ENCODE measurements around the gene HERPUD2.

DNA sequence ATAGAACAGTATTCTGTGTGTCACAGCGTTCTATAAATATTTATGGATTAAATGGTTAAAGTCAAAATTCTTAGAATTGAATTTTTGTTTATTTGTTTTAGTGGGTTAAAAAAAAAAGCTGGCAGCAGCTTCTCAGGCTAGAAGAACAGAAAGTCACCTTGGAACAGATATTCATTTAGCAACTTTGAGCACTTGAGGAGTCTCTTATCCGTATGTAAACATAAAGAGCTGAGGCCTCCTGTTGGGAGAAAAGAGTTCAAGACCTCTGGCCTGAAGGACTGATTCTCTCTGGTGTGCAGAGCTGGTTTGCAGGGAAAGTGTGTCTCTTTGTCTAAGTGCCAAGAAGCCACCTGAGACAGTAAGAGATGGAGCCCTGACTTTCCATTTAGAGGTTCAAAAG lies 109.9 kb downstream of the HERPUD2 start:
- TF ChIP-seq CTCF (IDR thresholded peaks at IDR 0.05) (no peak), TCF12 (IDR thresholded peaks at IDR 0.05) (no peak), PBX3 (IDR thresholded peaks at IDR 0.05) (no peak), GABPA (IDR thresholded peaks at IDR 0.05; ENCODE audit: low read depth) (no peak), NFIC (IDR thresholded peaks at IDR 0.05; ENCODE audit: borderline replicate concordance) (no peak), TAF1 (IDR thresholded peaks at IDR 0.05; ENCODE audit: borderline replicate concordance, low read depth, low read length) (no peak), RAD21 (IDR thresholded peaks at IDR 0.05; ENCODE audit: low read length) (no peak)
- TF ChIP-seq, protein P1, sequence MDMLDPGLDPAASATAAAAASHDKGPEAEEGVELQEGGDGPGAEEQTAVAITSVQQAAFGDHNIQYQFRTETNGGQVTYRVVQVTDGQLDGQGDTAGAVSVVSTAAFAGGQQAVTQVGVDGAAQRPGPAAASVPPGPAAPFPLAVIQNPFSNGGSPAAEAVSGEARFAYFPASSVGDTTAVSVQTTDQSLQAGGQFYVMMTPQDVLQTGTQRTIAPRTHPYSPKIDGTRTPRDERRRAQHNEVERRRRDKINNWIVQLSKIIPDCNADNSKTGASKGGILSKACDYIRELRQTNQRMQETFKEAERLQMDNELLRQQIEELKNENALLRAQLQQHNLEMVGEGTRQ (IDR thresholded peaks at IDR 0.05; ENCODE audit: borderline replicate concordance, low read depth, low read length): no peak
